Neural crest cell (in vitro differentiated cells): ENCODE results near the gene KCNJ10. TPM values are rescaled to one million over a fixed set of nuclear protein-coding genes. Genes with fewer than 3 reads are reported as not detected.
A peak's percentile ranks its signal among the peaks of the same experiment; 100 is the strongest.
"Not testable (repeated sequence)": the region's sequence is repeated elsewhere in the genome, so short reads cannot be mapped to it uniquely, and the experiment has no call there.

Source experiments
- DNase-seq: peaks from one replicate; pipeline ENCODE4 v3.0.0; 2021; ENCODE audit warnings: low read depth, mixed read lengths, low spot score
- H3K27ac Mint-ChIP-seq: one replicate; pipeline ENCODE4 v1.8.0; 2021; ENCODE audit warnings: mild to moderate bottlenecking, mixed read lengths; ENCODE audit not compliant: unreplicated experiment
- H3K27me3 Mint-ChIP-seq: 2 replicates; pipeline ENCODE4 v1.8.0; 2021; ENCODE audit warnings: low read depth, mild to moderate bottlenecking, mixed read lengths
- H3K36me3 Mint-ChIP-seq: 2 replicates; pipeline ENCODE4 v1.8.0; 2021; ENCODE audit warnings: low read depth, mild to moderate bottlenecking, mixed read lengths
- H3K4me1 Mint-ChIP-seq: 2 replicates; pipeline ENCODE4 v1.8.0; 2021; ENCODE audit warnings: mixed read lengths
- H3K4me3 Mint-ChIP-seq: one replicate; pipeline ENCODE4 v1.8.0; 2021; ENCODE audit warnings: mild to moderate bottlenecking, mixed read lengths
- H3K9me3 Mint-ChIP-seq: 2 replicates; pipeline ENCODE4 v1.8.0; 2021; ENCODE audit warnings: mixed read lengths
- total RNA-seq: library from RNA; stranded (reverse); gene quantifications from 2 replicates; pipeline ENCODE4 v1.2.1, GENCODE V29; 2021
- TF ChIP-seq, protein P1 (sequence below): fragments of 200-600 bp; sonication (generic); conservative IDR thresholded peaks from 2 replicates; pipeline ENCODE4 v1.5.0; 2021; ENCODE audit warnings: antibody characterized with exemption, mild to moderate bottlenecking

Gene KCNJ10
- total RNA-seq, 1 donor from 2014 or later = 0.47 TPM

DNA sequence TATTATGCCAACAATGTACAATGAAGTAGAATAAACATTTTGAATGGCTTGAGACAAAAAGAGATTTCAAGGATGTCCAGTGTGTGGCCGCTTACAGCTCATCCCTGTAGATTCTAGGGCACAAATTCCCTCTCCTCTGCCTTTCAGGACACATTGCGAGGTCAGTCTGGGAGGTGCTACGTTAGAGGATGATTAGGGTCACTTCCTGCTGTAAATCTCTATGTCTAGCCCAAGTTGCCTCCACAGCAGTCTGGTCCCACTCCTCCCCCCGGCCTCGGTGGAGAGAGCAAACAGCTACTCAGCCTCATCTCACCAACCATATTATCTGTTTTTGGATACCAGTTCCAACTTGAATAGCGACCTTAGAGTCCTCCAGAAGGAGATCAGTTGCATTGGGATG, 17.0 kb downstream of the KCNJ10 start:
- Mint-ChIP-seq H3K27me3 (peaks cover 56% of the 10 kb centered on the region), H3K4me1 (peaks cover 77% of the 10 kb centered on the region), H3K27ac (no peak overlapping the region), H3K36me3 (peaks cover 2% of the 10 kb centered on the region), H3K4me3 (peak overlapping the region; percentile 36), H3K9me3 (peaks cover 6% of the 10 kb centered on the region)
- no peak for DNase-seq
- TF ChIP-seq, protein P1, sequence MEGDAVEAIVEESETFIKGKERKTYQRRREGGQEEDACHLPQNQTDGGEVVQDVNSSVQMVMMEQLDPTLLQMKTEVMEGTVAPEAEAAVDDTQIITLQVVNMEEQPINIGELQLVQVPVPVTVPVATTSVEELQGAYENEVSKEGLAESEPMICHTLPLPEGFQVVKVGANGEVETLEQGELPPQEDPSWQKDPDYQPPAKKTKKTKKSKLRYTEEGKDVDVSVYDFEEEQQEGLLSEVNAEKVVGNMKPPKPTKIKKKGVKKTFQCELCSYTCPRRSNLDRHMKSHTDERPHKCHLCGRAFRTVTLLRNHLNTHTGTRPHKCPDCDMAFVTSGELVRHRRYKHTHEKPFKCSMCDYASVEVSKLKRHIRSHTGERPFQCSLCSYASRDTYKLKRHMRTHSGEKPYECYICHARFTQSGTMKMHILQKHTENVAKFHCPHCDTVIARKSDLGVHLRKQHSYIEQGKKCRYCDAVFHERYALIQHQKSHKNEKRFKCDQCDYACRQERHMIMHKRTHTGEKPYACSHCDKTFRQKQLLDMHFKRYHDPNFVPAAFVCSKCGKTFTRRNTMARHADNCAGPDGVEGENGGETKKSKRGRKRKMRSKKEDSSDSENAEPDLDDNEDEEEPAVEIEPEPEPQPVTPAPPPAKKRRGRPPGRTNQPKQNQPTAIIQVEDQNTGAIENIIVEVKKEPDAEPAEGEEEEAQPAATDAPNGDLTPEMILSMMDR = no peak

DNA sequence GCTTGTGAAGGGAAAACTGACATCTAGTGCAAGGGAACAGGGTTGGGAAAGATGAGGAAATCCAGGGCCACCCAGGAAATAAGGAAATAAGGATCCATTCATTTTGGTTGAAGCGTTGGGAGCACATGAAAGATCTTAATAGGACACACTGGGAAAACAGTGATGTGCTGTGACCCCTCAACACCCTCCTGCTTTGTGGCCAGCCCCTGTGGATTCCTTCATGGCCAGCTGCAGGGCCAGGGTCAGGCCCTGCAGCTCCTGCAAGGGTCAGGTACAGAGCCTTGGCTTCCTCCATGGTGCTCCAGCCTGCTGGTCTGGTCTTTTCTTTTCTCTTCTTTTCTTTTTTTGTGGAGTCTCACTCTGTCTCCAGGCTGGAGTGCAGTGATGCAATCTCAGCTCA, 19.3 kb downstream of the KCNJ10 start:
- peaks cover 78% of the 10 kb centered on the region for H3K4me1 Mint-ChIP-seq
- peaks cover 2% of the 10 kb centered on the region for H3K36me3 Mint-ChIP-seq
- DNase-seq = no peak
- H3K4me3 Mint-ChIP-seq = no peak overlapping the region
- H3K27me3 Mint-ChIP-seq = peaks cover 55% of the 10 kb centered on the region
- peaks cover 6% of the 10 kb centered on the region for H3K9me3 Mint-ChIP-seq
- H3K27ac Mint-ChIP-seq = no peak overlapping the region
- TF ChIP-seq, protein P1 = no peak

DNA sequence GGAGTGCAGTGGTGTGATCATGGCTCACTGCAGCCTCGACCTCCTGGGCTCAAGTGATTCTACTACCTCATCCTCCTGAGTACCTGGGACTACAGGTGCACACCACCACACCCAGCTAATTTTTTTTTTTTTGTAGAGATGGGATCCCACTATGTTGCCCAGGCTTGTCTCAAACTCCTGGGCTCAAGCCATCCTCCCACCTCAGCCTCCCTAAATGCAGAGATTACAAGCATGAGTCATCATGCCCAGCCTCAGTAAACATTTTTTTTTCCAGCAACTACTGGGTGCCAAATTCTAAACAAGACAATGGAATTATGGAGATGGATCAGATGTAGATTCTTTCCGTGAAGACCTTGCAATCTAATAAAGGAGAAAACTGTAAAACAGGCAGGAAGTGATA, 19.8 kb downstream of the KCNJ10 start:
- H3K9me3 Mint-ChIP-seq, H3K27ac Mint-ChIP-seq, H3K4me3 Mint-ChIP-seq, DNase-seq, H3K36me3 Mint-ChIP-seq: not testable (repeated sequence)
- H3K27me3 Mint-ChIP-seq = peaks cover 59% of the 10 kb centered on the region
- H3K4me1 Mint-ChIP-seq = peaks cover 73% of the 10 kb centered on the region

DNA sequence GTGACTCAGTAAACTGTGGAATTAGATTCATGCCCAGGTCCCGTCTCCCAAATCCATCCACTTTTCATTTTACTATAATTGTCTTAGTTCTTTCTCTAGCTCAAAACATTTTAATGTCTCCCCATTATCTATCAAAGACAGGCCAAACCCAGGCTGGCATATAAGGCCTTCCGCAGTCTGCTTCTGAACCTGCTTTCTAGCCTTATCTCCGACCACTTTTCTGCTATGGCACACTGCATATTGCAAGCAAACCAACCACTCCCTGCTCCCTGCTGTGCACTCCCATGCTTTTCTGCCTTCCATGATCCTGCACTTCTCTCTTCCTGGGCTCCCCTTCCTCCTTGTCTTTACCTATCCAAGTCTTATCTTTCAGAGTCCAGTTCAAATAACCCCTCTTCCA, 20.9 kb downstream of the KCNJ10 start:
- peaks cover 6% of the 10 kb centered on the region for H3K9me3 Mint-ChIP-seq
- peaks cover 67% of the 10 kb centered on the region for H3K27me3 Mint-ChIP-seq
- H3K36me3 Mint-ChIP-seq = peaks cover 2% of the 10 kb centered on the region
- no peak overlapping the region for H3K27ac Mint-ChIP-seq
- peaks cover 62% of the 10 kb centered on the region for H3K4me1 Mint-ChIP-seq
- H3K4me3 Mint-ChIP-seq = no peak overlapping the region
- DNase-seq = no peak
- TF ChIP-seq, protein P1 = no peak

DNA sequence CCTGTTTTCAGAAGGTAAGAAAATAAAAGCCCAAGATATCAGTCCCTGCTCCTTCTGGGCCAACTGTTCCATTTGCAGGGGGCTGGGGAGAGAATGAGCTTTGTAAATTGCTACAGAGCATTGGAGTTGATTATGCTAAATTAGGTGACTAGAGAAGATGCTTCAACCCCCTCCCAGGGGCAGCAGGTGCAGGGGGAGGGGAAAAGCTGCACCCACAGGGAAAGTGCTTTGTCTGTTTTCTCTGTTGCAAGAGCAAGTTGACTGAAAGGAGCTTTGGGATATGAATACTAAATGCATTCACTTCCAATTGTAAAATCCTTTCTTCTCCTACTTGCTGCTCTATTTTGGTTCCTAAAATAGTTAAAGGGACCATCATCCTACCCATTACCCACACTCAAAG, 21.6 kb downstream of the KCNJ10 start:
- H3K27me3 Mint-ChIP-seq = peaks cover 66% of the 10 kb centered on the region
- TF ChIP-seq, protein P1 = no peak

DNA sequence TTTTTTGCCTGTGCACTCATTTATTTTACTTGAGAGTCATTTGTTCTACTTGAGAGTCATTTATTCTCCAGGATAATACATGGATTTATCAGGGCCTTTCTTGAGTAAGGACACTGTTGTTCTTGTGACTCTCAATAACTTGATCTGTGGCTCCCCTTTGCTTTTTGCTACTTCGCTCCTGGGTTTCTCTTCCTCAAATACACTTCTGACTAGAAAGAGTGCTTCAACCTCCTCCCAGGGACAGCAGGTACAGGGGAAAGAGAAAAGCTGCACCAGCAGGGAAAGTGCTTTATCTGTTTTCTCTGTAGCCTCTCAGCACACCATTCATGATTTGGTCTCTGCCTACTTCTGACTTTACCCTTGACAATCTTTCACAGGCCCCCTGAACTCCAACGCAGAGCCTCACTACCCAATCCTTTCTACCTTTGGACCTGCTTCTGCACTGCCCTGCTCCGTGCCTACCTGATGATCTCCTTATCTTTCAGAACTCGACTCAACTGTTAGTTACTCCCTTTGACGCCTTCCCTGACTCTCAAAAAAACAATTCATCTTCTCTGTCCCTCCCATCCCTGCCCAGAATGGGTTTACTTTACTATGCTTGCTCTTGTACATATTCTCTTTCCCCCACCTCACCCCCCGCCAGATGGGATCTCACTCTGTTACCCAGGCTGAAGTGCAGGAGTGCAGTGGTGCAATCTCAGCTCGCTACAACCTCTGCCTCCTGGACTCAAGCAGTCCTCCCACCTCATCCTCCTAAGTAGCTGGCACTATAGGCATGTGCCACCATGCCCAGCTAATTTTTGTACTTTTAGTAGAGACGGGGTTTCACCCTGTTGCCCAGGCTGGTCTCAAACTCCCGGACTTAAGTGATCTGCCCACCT, 22.6 kb downstream of the KCNJ10 start:
- no peak overlapping the region for H3K4me3 Mint-ChIP-seq
- H3K9me3 Mint-ChIP-seq = peaks cover 4% of the 10 kb centered on the region
- DNase-seq = no peak
- H3K4me1 Mint-ChIP-seq = peaks cover 45% of the 10 kb centered on the region
- TF ChIP-seq, protein P1 = no peak
- peaks cover 2% of the 10 kb centered on the region for H3K36me3 Mint-ChIP-seq
- H3K27me3 Mint-ChIP-seq = peaks cover 64% of the 10 kb centered on the region
- no peak overlapping the region for H3K27ac Mint-ChIP-seq

More for the DNA sequence above, 21.6 kb downstream of the KCNJ10 start:
- Mint-ChIP-seq H3K4me3 (no peak overlapping the region), H3K4me1 (peaks cover 55% of the 10 kb centered on the region), H3K27ac (no peak overlapping the region), H3K9me3 (peaks cover 4% of the 10 kb centered on the region), H3K36me3 (peaks cover 2% of the 10 kb centered on the region)
- DNase-seq = no peak
